Liver (tissue), 9 donors: ENCODE results near the gene WAPL. TPM values are rescaled to one million over a fixed set of nuclear protein-coding genes. Genes with fewer than 3 reads are reported as not detected.

Experiments
- DNase-seq: peaks from one replicate; pipeline ENCODE4 v3.0.0-alpha.2; 2017; ENCODE audit warnings: low spot score
- H3K27ac ChIP-seq, 2 donors: one replicate each; pipeline ENCODE4 v1.7.0; 2013; ENCODE audit warnings: inconsistent platforms in 2 of 2, low read length in 2 of 2, control low read depth in 1 of 2, low read depth in 1 of 2, mild to moderate bottlenecking in 1 of 2
- H3K27me3 ChIP-seq, 4 donors: one replicate each; pipeline versions ENCODE4 v1.6.1 to v1.7.0; 2013; ENCODE audit warnings: low read length in 3 of 4, inconsistent platforms in 1 of 4, mild to moderate bottlenecking in 1 of 4, moderate library complexity in 1 of 4; ENCODE audit not compliant: control insufficient read depth in 4 of 4, insufficient read depth in 4 of 4
- H3K36me3 ChIP-seq, 4 donors: one replicate each; pipeline versions ENCODE4 v1.6.1 to v1.7.0; 2013; ENCODE audit warnings: low read length in 3 of 4, mild to moderate bottlenecking in 3 of 4, low read depth in 1 of 4, moderate library complexity in 1 of 4; ENCODE audit not compliant: control insufficient read depth in 4 of 4, insufficient read depth in 3 of 4
- H3K4me1 ChIP-seq, 4 donors: one replicate each; pipeline versions ENCODE4 v1.6.1 to v1.7.0; 2013; ENCODE audit warnings: low read length in 3 of 4, mild to moderate bottlenecking in 3 of 4, moderate library complexity in 1 of 4; ENCODE audit not compliant: control insufficient read depth in 4 of 4, insufficient read depth in 4 of 4
- H3K4me3 ChIP-seq, 3 donors: one replicate each; pipeline versions ENCODE4 v1.6.1 to v1.7.0; 2013; ENCODE audit warnings: low read length in 3 of 3, control low read depth in 1 of 3, low read depth in 1 of 3, mild to moderate bottlenecking in 1 of 3
- H3K9ac ChIP-seq, 2 donors: one replicate each; pipeline ENCODE4 v1.7.0; 2013; ENCODE audit warnings: low read length in 2 of 2, mild to moderate bottlenecking in 2 of 2, moderate library complexity in 2 of 2, control low read depth in 1 of 2, low read depth in 1 of 2
- H3K9me3 ChIP-seq, 4 donors: one replicate each; pipeline versions ENCODE4 v1.6.1 to v1.7.0; 2013; ENCODE audit warnings: low read length in 3 of 4; ENCODE audit not compliant: control insufficient read depth in 4 of 4
- CTCF ChIP-seq: fragments of 150-350 bp; IDR thresholded peaks from 2 replicates; pipeline ENCODE4 v1.5.1; 2017; ENCODE audit warnings: improper control_type of control experiment, low read depth, low read length; ENCODE audit not compliant: missing input control
- EGR1 ChIP-seq, 2 donors: IDR thresholded peaks; 2 replicates each; pipeline ENCODE4 v1.6.1; 2016 to 2018; ENCODE audit warnings: antibody characterized with exemption in 2 of 2, low read depth in 2 of 2
- FOXA1 ChIP-seq: IDR thresholded peaks from 2 replicates; pipeline ENCODE4 v1.6.1; 2016; ENCODE audit warnings: antibody characterized with exemption
- FOXA2 ChIP-seq: IDR thresholded peaks from 2 replicates; pipeline ENCODE4 v1.6.1; 2016; ENCODE audit warnings: antibody characterized with exemption
- GABPA ChIP-seq, 2 donors: IDR thresholded peaks in 1 of 2; conservative IDR thresholded peaks in 1 of 2; 2 replicates each; pipeline ENCODE4 v1.6.1; 2016; ENCODE audit warnings: antibody characterized with exemption in 2 of 2, mild to moderate bottlenecking in 1 of 2, moderate library complexity in 1 of 2
- JUND ChIP-seq, 2 donors: IDR thresholded peaks; 2 replicates each; pipeline ENCODE4 v1.6.1; 2016; ENCODE audit warnings: antibody characterized with exemption in 2 of 2
- NR2F2 ChIP-seq: IDR thresholded peaks from 2 replicates; pipeline ENCODE4 v1.6.1; 2016; ENCODE audit warnings: antibody characterized with exemption
- RAD21 ChIP-seq, 2 donors: IDR thresholded peaks; 2 replicates each; pipeline ENCODE4 v1.6.1; 2016; ENCODE audit warnings: antibody characterized with exemption in 2 of 2, mild to moderate bottlenecking in 2 of 2
- REST ChIP-seq: IDR thresholded peaks from 2 replicates; pipeline ENCODE4 v1.6.1; 2016; ENCODE audit warnings: antibody characterized with exemption, mild to moderate bottlenecking
- RXRA ChIP-seq, 2 donors: IDR thresholded peaks; 2 replicates each; pipeline ENCODE4 v1.6.1; 2017 to 2018; ENCODE audit warnings: antibody characterized with exemption in 2 of 2, mild to moderate bottlenecking in 1 of 2
- TAF1 ChIP-seq: conservative IDR thresholded peaks from 2 replicates; pipeline ENCODE4 v1.6.1; 2016; ENCODE audit warnings: antibody characterized with exemption, mild to moderate bottlenecking
- YY1 ChIP-seq: IDR thresholded peaks from 2 replicates; pipeline ENCODE4 v1.6.1; 2016; ENCODE audit warnings: antibody characterized with exemption, mild to moderate bottlenecking
- WGBS: extraction: QIAGEN DNeasy Blood & Tissue Kit; methylation state at CpG from one replicate; pipeline ENCODE4 v1.1.7; 2013; 5-methylcytosine and 5-hydroxymethylcytosine counted together
- polyA plus RNA-seq, 2 donors: library from polyadenylated mRNA; stranded (reverse) in 1 of 2; unstranded in 1 of 2; fragments of 200-250 nt in 1 of 2; fragments of >200 nt in 1 of 2; fragmentation: Nextera tagmentation in 1 of 2; extraction: Ambion mirVana in 1 of 2; gene quantifications; one replicate each; pipeline versions ENCODE4 v1.2.1 to v1.2.3, GENCODE V29; 2013 to 2015
- total RNA-seq, 2 donors: library from RNA; depleted of rRNA; stranded (reverse); fragments of >200 nt; gene quantifications; one replicate each; pipeline ENCODE4 v1.2.3, GENCODE V29; 2014
- TF ChIP-seq, protein P1 (sequence below): IDR thresholded peaks from 2 replicates; pipeline ENCODE4 v1.6.1; 2016; ENCODE audit warnings: antibody characterized with exemption
- TF ChIP-seq, protein P2 (sequence below): IDR thresholded peaks from 2 replicates; pipeline ENCODE4 v1.6.1; 2016; ENCODE audit warnings: antibody characterized with exemption
- donor health status: healthy.
- donor health status: healthy.
- donor health status: healthy.
- donor health status: healthy.
- donor health status: healthy.

Gene WAPL
- total and polyA plus RNA-seq, 4 donors, result 9.7 to 37.9 (median 24.0) TPM

DNA sequence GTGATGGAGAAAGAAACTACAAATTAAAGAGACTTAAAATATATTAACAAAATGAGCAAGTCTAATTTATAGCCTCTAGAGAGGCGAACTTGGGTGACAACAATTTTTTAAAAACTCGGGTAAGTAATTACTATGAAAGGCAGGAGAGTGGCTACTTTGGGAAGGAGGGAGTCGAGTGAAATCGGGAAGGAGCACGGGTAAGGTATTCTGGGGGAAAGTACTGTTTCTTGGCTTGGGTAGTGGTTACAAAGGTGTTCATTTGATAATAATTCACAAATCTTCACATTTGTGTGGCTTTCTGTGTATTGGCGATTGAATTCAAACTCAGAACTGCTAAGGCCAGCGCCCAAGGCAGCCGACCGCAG, 122.1 kb downstream of the WAPL start:
- H3K9ac ChIP-seq, result peak overlapping the region in 1 of 2 donors; percentile 29
- H3K27me3 ChIP-seq, result no peaks in the 10 kb centered on the region
- H3K27ac ChIP-seq, result peak overlapping the region; percentile 81 to 87

DNA sequence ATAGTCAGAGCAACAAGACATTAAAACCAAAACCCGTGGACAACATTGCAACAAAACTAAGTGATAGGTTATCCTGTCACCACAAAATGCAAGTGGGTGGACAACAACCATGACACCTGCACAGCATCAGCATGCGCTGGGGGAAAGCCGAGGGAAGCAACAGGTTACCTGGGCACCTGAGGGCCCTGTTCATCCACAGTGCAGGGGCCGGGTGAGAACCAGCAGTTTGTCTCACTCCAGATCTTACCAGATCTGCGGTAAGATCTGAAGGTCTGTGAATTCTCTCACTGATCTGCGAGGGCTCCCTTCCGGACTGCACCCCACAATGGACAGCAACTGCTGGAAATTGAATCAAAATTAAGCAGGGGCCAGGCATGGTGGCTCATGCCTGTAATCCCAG, 124.5 kb downstream of the WAPL start:
- H3K27me3 ChIP-seq, result no peaks in the 10 kb centered on the region
- WGBS, result 78% methylated on average over 7 of the region's 7 CpGs
- H3K4me3 ChIP-seq, result no peak overlapping the region
- TF ChIP-seq NR2F2, result no peak
- no peak for TF ChIP-seq REST
- no peak for TF ChIP-seq EGR1 (IDR thresholded peaks at IDR 0.05; ENCODE audit: low read depth in 2 of 2)
- no peak for TF ChIP-seq YY1
- TF ChIP-seq CTCF, result no peak
- no peak for TF ChIP-seq FOXA2
- no peak for TF ChIP-seq RAD21 (IDR thresholded peaks at IDR 0.05)
- no peak for TF ChIP-seq FOXA1
- TF ChIP-seq GABPA (IDR thresholded peaks at IDR 0.05 in 1 of 2, conservative IDR thresholded peaks at IDR 0.05 in 1 of 2), result no peak
- no peak for TF ChIP-seq JUND (IDR thresholded peaks at IDR 0.05)
- no peak for TF ChIP-seq RXRA (IDR thresholded peaks at IDR 0.05)
- TF ChIP-seq, protein P1, sequence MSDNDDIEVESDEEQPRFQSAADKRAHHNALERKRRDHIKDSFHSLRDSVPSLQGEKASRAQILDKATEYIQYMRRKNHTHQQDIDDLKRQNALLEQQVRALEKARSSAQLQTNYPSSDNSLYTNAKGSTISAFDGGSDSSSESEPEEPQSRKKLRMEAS, result no peak
- TF ChIP-seq, protein P2, sequence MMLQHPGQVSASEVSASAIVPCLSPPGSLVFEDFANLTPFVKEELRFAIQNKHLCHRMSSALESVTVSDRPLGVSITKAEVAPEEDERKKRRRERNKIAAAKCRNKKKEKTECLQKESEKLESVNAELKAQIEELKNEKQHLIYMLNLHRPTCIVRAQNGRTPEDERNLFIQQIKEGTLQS, result no peak
- no peak for TF ChIP-seq TAF1
- H3K4me1 ChIP-seq, result peaks cover under 1 to 23% (median 9%) of the 10 kb centered on the region in 4 donors
- H3K36me3 ChIP-seq, result no peaks in the 10 kb centered on the region
- H3K9ac ChIP-seq, result no peak overlapping the region
- DNase-seq, result no peak
- H3K9me3 ChIP-seq, result no peaks in the 10 kb centered on the region
- H3K27ac ChIP-seq, result no peak overlapping the region

More for the DNA sequence above, 122.1 kb downstream of the WAPL start:
- WGBS, result 39% methylated on average over 9 of the region's 9 CpGs
- DNase-seq, result no peak
- Histone ChIP-seq H3K4me1 (peaks cover 2 to 30% (median 19%) of the 10 kb centered on the region in 4 donors), H3K9me3 (no peaks in the 10 kb centered on the region), H3K36me3 (no peaks in the 10 kb centered on the region), H3K4me3 (no peak overlapping the region)
- no peak for TF ChIP-seq FOXA2
- TF ChIP-seq EGR1 (IDR thresholded peaks at IDR 0.05; ENCODE audit: low read depth in 2 of 2), result no peak
